Testis (tissue), 2 donors: ENCODE results near the gene ITPRIP.

Experiments
- POLR2A ChIP-seq: fragments of 450-650 bp; IDR thresholded peaks from one replicate; pipeline ENCODE4 v1.6.1; 2017; ENCODE audit warnings: antibody characterized with exemption, mild to moderate bottlenecking, moderate library complexity
- TF ChIP-seq, protein P1 (sequence below), 3 experiments: fragments of 450-650 bp in 2 of 3; fragments of 200-600 bp in 1 of 3; sonication (generic) in 1 of 3; IDR thresholded peaks; one replicate each; pipeline ENCODE4 v1.5.1; 2016 to 2019; ENCODE audit warnings: antibody characterized with exemption in 3 of 3, mild to moderate bottlenecking in 2 of 3, moderate library complexity in 1 of 3

DNA sequence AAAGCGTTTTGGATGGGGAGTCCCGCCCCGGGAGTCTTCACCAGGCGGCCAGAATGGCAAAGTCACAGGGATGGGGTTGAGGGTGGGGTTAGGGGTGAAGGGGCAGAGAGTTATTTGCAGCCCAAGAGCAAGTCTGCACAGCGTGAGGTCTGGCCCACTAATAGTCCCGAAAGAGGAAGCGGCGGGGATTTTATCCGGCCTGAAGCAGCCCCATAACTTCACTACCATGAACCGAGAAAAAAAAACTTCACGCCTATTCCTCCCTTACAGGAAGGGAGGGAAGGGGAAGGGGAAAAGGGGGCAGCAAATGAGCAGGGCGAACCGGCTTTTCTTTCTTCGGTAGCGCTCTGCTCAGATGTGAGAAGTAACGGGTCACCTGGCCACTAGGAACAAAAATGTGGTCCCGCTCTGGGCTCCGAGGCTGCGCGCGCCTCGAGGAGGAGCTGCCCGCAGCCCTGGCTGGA, 712 bp downstream of the ITPRIP start:
- TF ChIP-seq, protein P1, sequence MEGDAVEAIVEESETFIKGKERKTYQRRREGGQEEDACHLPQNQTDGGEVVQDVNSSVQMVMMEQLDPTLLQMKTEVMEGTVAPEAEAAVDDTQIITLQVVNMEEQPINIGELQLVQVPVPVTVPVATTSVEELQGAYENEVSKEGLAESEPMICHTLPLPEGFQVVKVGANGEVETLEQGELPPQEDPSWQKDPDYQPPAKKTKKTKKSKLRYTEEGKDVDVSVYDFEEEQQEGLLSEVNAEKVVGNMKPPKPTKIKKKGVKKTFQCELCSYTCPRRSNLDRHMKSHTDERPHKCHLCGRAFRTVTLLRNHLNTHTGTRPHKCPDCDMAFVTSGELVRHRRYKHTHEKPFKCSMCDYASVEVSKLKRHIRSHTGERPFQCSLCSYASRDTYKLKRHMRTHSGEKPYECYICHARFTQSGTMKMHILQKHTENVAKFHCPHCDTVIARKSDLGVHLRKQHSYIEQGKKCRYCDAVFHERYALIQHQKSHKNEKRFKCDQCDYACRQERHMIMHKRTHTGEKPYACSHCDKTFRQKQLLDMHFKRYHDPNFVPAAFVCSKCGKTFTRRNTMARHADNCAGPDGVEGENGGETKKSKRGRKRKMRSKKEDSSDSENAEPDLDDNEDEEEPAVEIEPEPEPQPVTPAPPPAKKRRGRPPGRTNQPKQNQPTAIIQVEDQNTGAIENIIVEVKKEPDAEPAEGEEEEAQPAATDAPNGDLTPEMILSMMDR (IDR thresholded peaks at IDR 0.05): no peak
- TF ChIP-seq POLR2A: no peak
